Gastroesophageal sphincter (tissue), 4 donors: ENCODE results near the gene KIF1C. TPM values are rescaled to one million over a fixed set of nuclear protein-coding genes. Genes with fewer than 3 reads are reported as not detected.

ENCODE experiments used
- ATAC-seq: fragments of 150-250 bp; one replicate; pipeline ENCODE4 v1.9.1; 2016; ENCODE audit warnings: mild to moderate bottlenecking, moderate library complexity
- H3K27ac ChIP-seq, 4 donors: fragments of 200-600 bp; sonication (generic) in 3 of 4; 1 replicate in 3 of 4; 2 replicates in 1 of 4; pipeline ENCODE4 v1.5.1; 2016 to 2019
- H3K27me3 ChIP-seq: fragments of 200-600 bp; sonication (generic); one replicate; pipeline ENCODE4 v1.5.1; 2019
- H3K36me3 ChIP-seq, 2 donors: fragments of 200-600 bp; sonication (generic); one replicate each; pipeline ENCODE4 v1.5.1; 2019; ENCODE audit warnings: control low read depth in 1 of 2
- H3K4me1 ChIP-seq, 3 donors: fragments of 200-600 bp; sonication (generic); 1 replicate in 2 of 3; 2 replicates in 1 of 3; pipeline ENCODE4 v1.5.1; 2016 to 2019; ENCODE audit warnings: control low read depth in 2 of 3
- H3K4me3 ChIP-seq, 2 donors: fragments of 200-600 bp; sonication (generic); one replicate each; pipeline ENCODE4 v1.5.1; 2019; ENCODE audit warnings: mild to moderate bottlenecking in 1 of 2, moderate library complexity in 1 of 2
- H3K9me3 ChIP-seq, 3 donors: fragments of 200-600 bp; sonication (generic); one replicate each; pipeline ENCODE4 v1.5.1; 2017 to 2019; ENCODE audit warnings: control low read depth in 2 of 3
- EP300 ChIP-seq: sonication (generic); formaldehyde crosslinking; IDR thresholded peaks from one replicate; pipeline ENCODE4 v1.6.1; 2017; ENCODE audit warnings: antibody characterized with exemption, mild to moderate bottlenecking
- POLR2A ChIP-seq, 2 donors: fragments of 450-650 bp; IDR thresholded peaks; one replicate each; pipeline ENCODE4 v1.6.1; 2017; ENCODE audit warnings: antibody characterized with exemption in 2 of 2, mild to moderate bottlenecking in 2 of 2, moderate library complexity in 1 of 2
- POLR2AphosphoS5 ChIP-seq: sonication (generic); formaldehyde crosslinking; IDR thresholded peaks from one replicate; pipeline ENCODE4 v1.6.1; 2017; ENCODE audit warnings: antibody characterized with exemption
- WGBS, 2 donors: methylation state at CpG; one replicate each; pipeline ENCODE4 v1.1.5; 2018; ENCODE audit warnings: low coverage in 1 of 2; 5-methylcytosine and 5-hydroxymethylcytosine counted together
- total RNA-seq, 4 donors: library from RNA; depleted of rRNA; stranded (reverse); fragments of >200 nt; gene quantifications; one replicate each; pipeline ENCODE4 v1.1.0, GENCODE V29; 2016
- TF ChIP-seq, protein P1 (sequence below), 4 experiments: fragments of 200-600 bp in 2 of 4; fragments of 450-650 bp in 2 of 4; sonication (generic) in 1 of 4; IDR thresholded peaks; one replicate each; pipeline ENCODE4 v1.5.1; 2017 to 2019; ENCODE audit warnings: antibody characterized with exemption in 4 of 4, mild to moderate bottlenecking in 2 of 4, moderate library complexity in 2 of 4

The KIF1C gene
- total RNA-seq, 4 donors from 2014 or later: 147 to 302 (median 180) TPM

- ATAC-seq: no peak
- WGBS, 2 donors: 54% methylated on average over 4 of the region's 6 CpGs; no CpG with 5 or more reads in 1 of the 2 donors
- H3K27ac ChIP-seq: no peak overlapping the region
- H3K4me3 ChIP-seq: no peak overlapping the region
- H3K9me3 ChIP-seq: no peaks in the 10 kb centered on the region
- TF ChIP-seq POLR2AphosphoS5: no peak
- no peak for TF ChIP-seq EP300
- no peak for TF ChIP-seq POLR2A (IDR thresholded peaks at IDR 0.05)
- TF ChIP-seq, protein P1, sequence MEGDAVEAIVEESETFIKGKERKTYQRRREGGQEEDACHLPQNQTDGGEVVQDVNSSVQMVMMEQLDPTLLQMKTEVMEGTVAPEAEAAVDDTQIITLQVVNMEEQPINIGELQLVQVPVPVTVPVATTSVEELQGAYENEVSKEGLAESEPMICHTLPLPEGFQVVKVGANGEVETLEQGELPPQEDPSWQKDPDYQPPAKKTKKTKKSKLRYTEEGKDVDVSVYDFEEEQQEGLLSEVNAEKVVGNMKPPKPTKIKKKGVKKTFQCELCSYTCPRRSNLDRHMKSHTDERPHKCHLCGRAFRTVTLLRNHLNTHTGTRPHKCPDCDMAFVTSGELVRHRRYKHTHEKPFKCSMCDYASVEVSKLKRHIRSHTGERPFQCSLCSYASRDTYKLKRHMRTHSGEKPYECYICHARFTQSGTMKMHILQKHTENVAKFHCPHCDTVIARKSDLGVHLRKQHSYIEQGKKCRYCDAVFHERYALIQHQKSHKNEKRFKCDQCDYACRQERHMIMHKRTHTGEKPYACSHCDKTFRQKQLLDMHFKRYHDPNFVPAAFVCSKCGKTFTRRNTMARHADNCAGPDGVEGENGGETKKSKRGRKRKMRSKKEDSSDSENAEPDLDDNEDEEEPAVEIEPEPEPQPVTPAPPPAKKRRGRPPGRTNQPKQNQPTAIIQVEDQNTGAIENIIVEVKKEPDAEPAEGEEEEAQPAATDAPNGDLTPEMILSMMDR (IDR thresholded peaks at IDR 0.05): no peak
- no peaks in the 10 kb centered on the region for H3K27me3 ChIP-seq
- no peaks in the 10 kb centered on the region for H3K4me1 ChIP-seq
- H3K36me3 ChIP-seq: peaks cover 0 to 100% of the 10 kb centered on the region in 2 donors
These were observed 14.2 kb downstream of the KIF1C start for GRCh38 chr17:5011928-5012327.

- WGBS, 2 donors: 88% methylated on average over 3 of the region's 4 CpGs; no CpG with 5 or more reads in 1 of the 2 donors
- no peak for ATAC-seq
- Histone ChIP-seq H3K27ac (no peak overlapping the region), H3K36me3 (peaks cover 0 to 100% of the 10 kb centered on the region in 2 donors), H3K27me3 (no peaks in the 10 kb centered on the region), H3K9me3 (no peaks in the 10 kb centered on the region), H3K4me1 (no peaks in the 10 kb centered on the region), H3K4me3 (no peak overlapping the region)
- no peak for TF ChIP-seq EP300
- no peak for TF ChIP-seq POLR2A (IDR thresholded peaks at IDR 0.05)
- TF ChIP-seq POLR2AphosphoS5: no peak
- TF ChIP-seq, protein P1 (IDR thresholded peaks at IDR 0.05): no peak
These were observed 16.6 kb downstream of the KIF1C start for GRCh38 chr17:5014357-5014756.

DNA sequence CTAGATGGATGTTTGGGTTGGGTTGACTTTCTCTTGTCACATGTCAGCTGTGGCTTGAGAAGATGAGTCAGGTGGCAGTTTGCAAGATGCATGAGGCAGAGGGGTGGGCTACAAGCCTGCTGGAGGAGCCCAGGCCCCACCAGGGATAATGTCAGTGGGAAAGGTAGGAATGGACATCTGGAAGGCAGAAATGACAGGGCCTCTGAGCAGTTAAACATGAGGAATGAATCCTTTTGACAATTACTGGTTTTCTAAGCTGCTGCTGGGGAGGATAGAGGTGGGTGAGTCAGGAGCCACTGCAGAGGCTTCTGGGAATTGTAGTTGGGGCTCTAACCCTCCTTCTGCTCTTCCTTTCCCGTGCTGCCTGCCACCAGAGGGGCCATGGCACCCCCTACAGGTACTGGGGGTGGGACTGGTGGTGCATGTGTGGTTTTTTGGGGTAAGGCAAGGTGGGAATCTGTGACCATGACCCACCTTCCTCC is 21.8 kb downstream of the KIF1C start:
- TF ChIP-seq POLR2AphosphoS5 (no peak), POLR2A (IDR thresholded peaks at IDR 0.05) (no peak), EP300 (no peak)
- TF ChIP-seq, protein P1 (IDR thresholded peaks at IDR 0.05): no peak
- Histone ChIP-seq H3K9me3 (no peaks in the 10 kb centered on the region), H3K27me3 (no peaks in the 10 kb centered on the region), H3K27ac (no peak overlapping the region), H3K36me3 (peaks cover 0 to 100% of the 10 kb centered on the region in 2 donors), H3K4me3 (no peak overlapping the region), H3K4me1 (no peaks in the 10 kb centered on the region)
- no CpG with 5 or more reads among the region's 1 CpG for WGBS, 2 donors
- ATAC-seq: no peak

- TF ChIP-seq, protein P1 (IDR thresholded peaks at IDR 0.05): no peak
- TF ChIP-seq EP300: no peak
- no peak for TF ChIP-seq POLR2A (IDR thresholded peaks at IDR 0.05)
- TF ChIP-seq POLR2AphosphoS5: no peak
- no peaks in the 10 kb centered on the region for H3K4me1 ChIP-seq
- no peak for ATAC-seq
- peaks cover 0 to 93% of the 10 kb centered on the region in 2 donors for H3K36me3 ChIP-seq
- no peaks in the 10 kb centered on the region for H3K9me3 ChIP-seq
- WGBS, 2 donors: 75 to 93% methylated on average over 5 to 6 of the region's 20 CpGs
- no peak overlapping the region for H3K27ac ChIP-seq
- H3K4me3 ChIP-seq: no peak overlapping the region
- no peaks in the 10 kb centered on the region for H3K27me3 ChIP-seq
These were observed 22.8 kb downstream of the KIF1C start for GRCh38 chr17:5020502-5021023.

DNA sequence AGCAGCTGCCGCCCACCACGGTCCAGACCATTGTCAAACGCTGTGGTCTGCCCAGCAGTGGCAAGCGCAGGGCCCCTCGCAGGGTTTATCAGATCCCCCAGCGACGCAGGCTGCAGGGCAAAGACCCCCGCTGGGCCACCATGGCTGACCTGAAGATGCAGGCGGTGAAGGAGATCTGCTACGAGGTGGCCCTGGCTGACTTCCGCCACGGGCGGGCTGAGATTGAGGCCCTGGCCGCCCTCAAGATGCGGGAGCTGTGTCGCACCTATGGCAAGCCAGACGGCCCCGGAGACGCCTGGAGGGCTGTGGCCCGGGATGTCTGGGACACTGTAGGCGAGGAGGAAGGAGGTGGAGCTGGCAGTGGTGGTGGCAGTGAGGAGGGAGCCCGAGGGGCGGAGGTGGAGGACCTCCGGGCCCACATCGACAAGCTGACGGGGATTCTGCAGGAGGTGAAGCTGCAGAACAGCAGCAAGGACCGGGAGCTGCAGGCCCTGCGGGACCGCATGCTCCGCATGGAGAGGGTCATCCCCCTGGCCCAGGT is 24.5 kb downstream of the KIF1C start:
- Histone ChIP-seq H3K9me3 (no peaks in the 10 kb centered on the region), H3K27me3 (no peaks in the 10 kb centered on the region), H3K27ac (no peak overlapping the region), H3K4me1 (peaks cover 0 to 4% (median 0%) of the 10 kb centered on the region in 3 donors), H3K36me3 (peaks cover 0 to 76% of the 10 kb centered on the region in 2 donors), H3K4me3 (no peak overlapping the region)
- TF ChIP-seq POLR2A (IDR thresholded peaks at IDR 0.05) (no peak), EP300 (no peak), POLR2AphosphoS5 (no peak)
- TF ChIP-seq, protein P1 (IDR thresholded peaks at IDR 0.05): no peak
- ATAC-seq: no peak
- WGBS, 2 donors: 94 to 100% methylated on average over 1 to 4 of the region's 30 CpGs
